ENCODE measurements around the gene MXI1. TPM values are rescaled to one million over a fixed set of nuclear protein-coding genes. Genes with fewer than 3 reads are reported as not detected.
"Not testable (repeated sequence)": the region's sequence is repeated elsewhere in the genome, so short reads cannot be mapped to it uniquely, and the experiment has no call there.

MXI1 gene
- total RNA-seq, 1 donor from 2014 or later = 17.2 TPM

GRCh38 chr10:110179220-110179619 lies 28.2 kb upstream of the MXI1 start:
- Histone ChIP-seq H3K9me3 (ENCODE audit: control insufficient read depth in 3 of 3, low read length in 3 of 3) (no peaks in the 10 kb centered on the region), H3K27me3 (ENCODE audit: control insufficient read depth in 3 of 3, insufficient read depth in 3 of 3, low read length in 3 of 3) (no peaks in the 10 kb centered on the region), H3K9ac (ENCODE audit: low read depth in 1 of 3, low read length in 3 of 3) (no peak overlapping the region), H3K36me3 (ENCODE audit: control insufficient read depth in 3 of 3, insufficient read depth in 3 of 3, low read length in 3 of 3) (no peaks in the 10 kb centered on the region), H3K27ac (ENCODE audit: low read depth, low read length) (no peak overlapping the region), H3K4me3 (ENCODE audit: low read length in 3 of 3) (no peak overlapping the region), H3K4me1 (ENCODE audit: control insufficient read depth in 3 of 3, insufficient read depth in 3 of 3, low read length in 3 of 3) (peaks cover 7 to 9% (median 7%) of the 10 kb centered on the region in 3 donors)

GRCh38 chr10:110181451-110181850 lies 26.0 kb upstream of the MXI1 start:
- Histone ChIP-seq H3K4me1 (ENCODE audit: control insufficient read depth in 3 of 3, insufficient read depth in 3 of 3, low read length in 3 of 3) (peaks cover 0 to 3% (median 0%) of the 10 kb centered on the region in 3 donors), H3K36me3 (ENCODE audit: control insufficient read depth in 3 of 3, insufficient read depth in 3 of 3, low read length in 3 of 3) (no peaks in the 10 kb centered on the region), H3K9ac (ENCODE audit: low read depth in 1 of 3, low read length in 3 of 3) (no peak overlapping the region), H3K9me3 (ENCODE audit: control insufficient read depth in 3 of 3, low read length in 3 of 3) (no peaks in the 10 kb centered on the region), H3K4me3 (ENCODE audit: low read length in 3 of 3) (no peak overlapping the region), H3K27me3 (ENCODE audit: control insufficient read depth in 3 of 3, insufficient read depth in 3 of 3, low read length in 3 of 3) (no peaks in the 10 kb centered on the region), H3K27ac (ENCODE audit: low read depth, low read length) (no peak overlapping the region)

GRCh38 chr10:110181911-110182310 lies 25.5 kb upstream of the MXI1 start:
- H3K4me1 ChIP-seq (ENCODE audit: control insufficient read depth in 3 of 3, insufficient read depth in 3 of 3, low read length in 3 of 3) = no peaks in the 10 kb centered on the region
- no peaks in the 10 kb centered on the region for H3K36me3 ChIP-seq (ENCODE audit: control insufficient read depth in 3 of 3, insufficient read depth in 3 of 3, low read length in 3 of 3)
- no peaks in the 10 kb centered on the region for H3K9me3 ChIP-seq (ENCODE audit: control insufficient read depth in 3 of 3, low read length in 3 of 3)
- no peak overlapping the region for H3K27ac ChIP-seq (ENCODE audit: low read depth, low read length)
- H3K4me3 ChIP-seq (ENCODE audit: low read length in 3 of 3) = no peak overlapping the region
- H3K27me3 ChIP-seq (ENCODE audit: control insufficient read depth in 3 of 3, insufficient read depth in 3 of 3, low read length in 3 of 3) = no peaks in the 10 kb centered on the region
- H3K9ac ChIP-seq (ENCODE audit: low read depth in 1 of 3, low read length in 3 of 3) = no peak overlapping the region

- Histone ChIP-seq H3K36me3 (ENCODE audit: control insufficient read depth in 3 of 3, insufficient read depth in 3 of 3, low read length in 3 of 3) (no peaks in the 10 kb centered on the region), H3K9ac (ENCODE audit: low read depth in 1 of 3, low read length in 3 of 3) (no peak overlapping the region), H3K9me3 (ENCODE audit: control insufficient read depth in 3 of 3, low read length in 3 of 3) (no peaks in the 10 kb centered on the region), H3K4me1 (ENCODE audit: control insufficient read depth in 3 of 3, insufficient read depth in 3 of 3, low read length in 3 of 3) (no peaks in the 10 kb centered on the region), H3K27ac (ENCODE audit: low read depth, low read length) (no peak overlapping the region), H3K4me3 (ENCODE audit: low read length in 3 of 3) (no peak overlapping the region), H3K27me3 (ENCODE audit: control insufficient read depth in 3 of 3, insufficient read depth in 3 of 3, low read length in 3 of 3) (no peaks in the 10 kb centered on the region)
Observed at GRCh38 chr10:110184398-110184797, 23.0 kb upstream of the MXI1 start.

GRCh38 chr10:110185646-110186182 lies 21.7 kb upstream of the MXI1 start:
- H3K36me3 ChIP-seq (ENCODE audit: control insufficient read depth in 3 of 3, insufficient read depth in 3 of 3, low read length in 3 of 3); H3K27ac ChIP-seq (ENCODE audit: low read depth, low read length); H3K4me1 ChIP-seq (ENCODE audit: control insufficient read depth in 3 of 3, insufficient read depth in 3 of 3, low read length in 3 of 3); H3K9me3 ChIP-seq (ENCODE audit: control insufficient read depth in 3 of 3, low read length in 3 of 3); H3K27me3 ChIP-seq (ENCODE audit: control insufficient read depth in 3 of 3, insufficient read depth in 3 of 3, low read length in 3 of 3); H3K4me3 ChIP-seq (ENCODE audit: low read length in 3 of 3); H3K9ac ChIP-seq (ENCODE audit: low read depth in 1 of 3, low read length in 3 of 3): not testable (repeated sequence)

GRCh38 chr10:110190170-110190569 lies 17.2 kb upstream of the MXI1 start:
- H3K27ac ChIP-seq (ENCODE audit: low read depth, low read length) = no peak overlapping the region
- H3K9me3 ChIP-seq (ENCODE audit: control insufficient read depth in 3 of 3, low read length in 3 of 3) = no peaks in the 10 kb centered on the region

GRCh38 chr10:110192552-110192951 lies 14.9 kb upstream of the MXI1 start:
- no peak overlapping the region for H3K4me3 ChIP-seq (ENCODE audit: low read length in 3 of 3)
- H3K36me3 ChIP-seq (ENCODE audit: control insufficient read depth in 3 of 3, insufficient read depth in 3 of 3, low read length in 3 of 3) = no peaks in the 10 kb centered on the region
- no peaks in the 10 kb centered on the region for H3K27me3 ChIP-seq (ENCODE audit: control insufficient read depth in 3 of 3, insufficient read depth in 3 of 3, low read length in 3 of 3)

More at GRCh38 chr10:110190170-110190569, 17.2 kb upstream of the MXI1 start:
- Histone ChIP-seq H3K4me1 (ENCODE audit: control insufficient read depth in 3 of 3, insufficient read depth in 3 of 3, low read length in 3 of 3) (no peaks in the 10 kb centered on the region), H3K36me3 (ENCODE audit: control insufficient read depth in 3 of 3, insufficient read depth in 3 of 3, low read length in 3 of 3) (no peaks in the 10 kb centered on the region), H3K9ac (ENCODE audit: low read depth in 1 of 3, low read length in 3 of 3) (no peak overlapping the region), H3K27me3 (ENCODE audit: control insufficient read depth in 3 of 3, insufficient read depth in 3 of 3, low read length in 3 of 3) (no peaks in the 10 kb centered on the region), H3K4me3 (ENCODE audit: low read length in 3 of 3) (no peak overlapping the region)

GRCh38 chr10:110200503-110200902 lies 6.9 kb upstream of the MXI1 start:
- Histone ChIP-seq H3K36me3 (ENCODE audit: control insufficient read depth in 3 of 3, insufficient read depth in 3 of 3, low read length in 3 of 3) (no peaks in the 10 kb centered on the region), H3K9me3 (ENCODE audit: control insufficient read depth in 3 of 3, low read length in 3 of 3) (no peaks in the 10 kb centered on the region), H3K27me3 (ENCODE audit: control insufficient read depth in 3 of 3, insufficient read depth in 3 of 3, low read length in 3 of 3) (no peaks in the 10 kb centered on the region), H3K4me3 (ENCODE audit: low read length in 3 of 3) (no peak overlapping the region), H3K27ac (ENCODE audit: low read depth, low read length) (no peak overlapping the region), H3K4me1 (ENCODE audit: control insufficient read depth in 3 of 3, insufficient read depth in 3 of 3, low read length in 3 of 3) (no peaks in the 10 kb centered on the region), H3K9ac (ENCODE audit: low read depth in 1 of 3, low read length in 3 of 3) (no peak overlapping the region)

More at GRCh38 chr10:110192552-110192951, 14.9 kb upstream of the MXI1 start:
- Histone ChIP-seq H3K4me1 (ENCODE audit: control insufficient read depth in 3 of 3, insufficient read depth in 3 of 3, low read length in 3 of 3) (no peaks in the 10 kb centered on the region), H3K9ac (ENCODE audit: low read depth in 1 of 3, low read length in 3 of 3) (no peak overlapping the region), H3K27ac (ENCODE audit: low read depth, low read length) (no peak overlapping the region), H3K9me3 (ENCODE audit: control insufficient read depth in 3 of 3, low read length in 3 of 3) (no peaks in the 10 kb centered on the region)

- not testable (repeated sequence) for H3K4me3 ChIP-seq (ENCODE audit: low read length in 3 of 3); H3K9me3 ChIP-seq (ENCODE audit: control insufficient read depth in 3 of 3, low read length in 3 of 3); H3K9ac ChIP-seq (ENCODE audit: low read depth in 1 of 3, low read length in 3 of 3); H3K4me1 ChIP-seq (ENCODE audit: control insufficient read depth in 3 of 3, insufficient read depth in 3 of 3, low read length in 3 of 3); H3K27ac ChIP-seq (ENCODE audit: low read depth, low read length); H3K36me3 ChIP-seq (ENCODE audit: control insufficient read depth in 3 of 3, insufficient read depth in 3 of 3, low read length in 3 of 3); H3K27me3 ChIP-seq (ENCODE audit: control insufficient read depth in 3 of 3, insufficient read depth in 3 of 3, low read length in 3 of 3)
Observed at GRCh38 chr10:110201046-110201445, 6.4 kb upstream of the MXI1 start.

GRCh38 chr10:110203500-110204455 lies 3.6 kb upstream of the MXI1 start:
- no peak overlapping the region for H3K9ac ChIP-seq (ENCODE audit: low read depth in 1 of 3, low read length in 3 of 3)
- no peaks in the 10 kb centered on the region for H3K9me3 ChIP-seq (ENCODE audit: control insufficient read depth in 3 of 3, low read length in 3 of 3)
- no peak overlapping the region for H3K27ac ChIP-seq (ENCODE audit: low read depth, low read length)
- H3K4me3 ChIP-seq (ENCODE audit: low read length in 3 of 3) = no peak overlapping the region
- H3K36me3 ChIP-seq (ENCODE audit: control insufficient read depth in 3 of 3, insufficient read depth in 3 of 3, low read length in 3 of 3) = no peaks in the 10 kb centered on the region
- no peaks in the 10 kb centered on the region for H3K27me3 ChIP-seq (ENCODE audit: control insufficient read depth in 3 of 3, insufficient read depth in 3 of 3, low read length in 3 of 3)
- peaks cover 0 to 5% (median 4%) of the 10 kb centered on the region in 3 donors for H3K4me1 ChIP-seq (ENCODE audit: control insufficient read depth in 3 of 3, insufficient read depth in 3 of 3, low read length in 3 of 3)

Data from skeletal muscle tissue (tissue), 4 donors.